Activated naive CD4-positive, alpha-beta T cell treated with anti-CD3 and anti-CD28 coated beads, Interleukin-2, amount 50 U/mL, for 16 hours (primary cell): ENCODE measurements around the gene FAAH2.
A peak's percentile ranks its signal among the peaks of the same experiment; 100 is the strongest.
"Not testable (repeated sequence)": the region's sequence is repeated elsewhere in the genome, so short reads cannot be mapped to it uniquely, and the experiment has no call there.

Experiments used
- DNase-seq: peaks from one replicate; pipeline ENCODE4 v3.0.0-alpha.2; 2020

FAAH2 gene

GRCh38 chrX:57394162-57394561 is 107.7 kb downstream of the FAAH2 start:
- DNase-seq, result not testable (repeated sequence)

GRCh38 chrX:57403191-57403590 is 116.7 kb downstream of the FAAH2 start:
- not testable (repeated sequence) for DNase-seq

- DNase-seq, result no peak
Observed at GRCh38 chrX:57406149-57406548, 119.6 kb downstream of the FAAH2 start.

GRCh38 chrX:57417827-57418226 is 131.3 kb downstream of the FAAH2 start:
- no peak for DNase-seq

GRCh38 chrX:57422289-57422688 is 135.8 kb downstream of the FAAH2 start:
- no peak for DNase-seq

GRCh38 chrX:57422790-57423189 is 136.3 kb downstream of the FAAH2 start:
- no peak for DNase-seq

- no peak for DNase-seq
Observed at GRCh38 chrX:57445076-57445475, 158.6 kb downstream of the FAAH2 start.

GRCh38 chrX:57445832-57446231 is 159.3 kb downstream of the FAAH2 start:
- no peak for DNase-seq

- no peak for DNase-seq
Observed at GRCh38 chrX:57447856-57448255, 161.3 kb downstream of the FAAH2 start.

GRCh38 chrX:57451426-57452020 is 165.0 kb downstream of the FAAH2 start:
- DNase-seq, result no peak

- no peak for DNase-seq
Observed at GRCh38 chrX:57453901-57454300, 167.4 kb downstream of the FAAH2 start.

GRCh38 chrX:57481514-57481913 is 195.0 kb downstream of the FAAH2 start:
- DNase-seq, result no peak

- DNase-seq, result no peak
Observed at GRCh38 chrX:57516491-57516890, 230.0 kb downstream of the FAAH2 start.

- no peak for DNase-seq
Observed at GRCh38 chrX:57519578-57520118, 233.1 kb downstream of the FAAH2 start.

GRCh38 chrX:57528670-57529255 is 242.3 kb downstream of the FAAH2 start:
- peak; percentile 11 for DNase-seq
